Measurements from ENCODE around the gene FKBP1C. TPM values are rescaled to one million over a fixed set of nuclear protein-coding genes. Genes with fewer than 3 reads are reported as not detected.

The FKBP1C gene
- polyA plus RNA-seq, 1 donor (not counting 4 experiments of a cell fraction or from before 2014, with no cell fraction given) = 4.6 TPM

GRCh38 chr6:63176181-63176580 lies 35.1 kb upstream of the FKBP1C start:
- Histone ChIP-seq H3K27ac (ENCODE audit: control insufficient read depth, insufficient read depth, low read length) (no peak overlapping the region), H3K4me1 (ENCODE audit: control insufficient read depth, extremely low read depth, insufficient read depth, low read length) (no peaks in the 10 kb centered on the region), H3K36me3 (ENCODE audit: control insufficient read depth in 2 of 2, extremely low read depth in 1 of 2, insufficient read depth in 2 of 2, low read length in 2 of 2) (no peaks in the 10 kb centered on the region), H3K9ac (ENCODE audit: control insufficient read depth, extremely low read depth, insufficient read depth, low read length) (no peak overlapping the region), H3K27me3 (ENCODE audit: control insufficient read depth, extremely low read depth, insufficient read depth, low read length) (no peaks in the 10 kb centered on the region), H3K9me1 (ENCODE audit: control insufficient read depth, extremely low read depth, insufficient read depth, low read length) (no peaks in the 10 kb centered on the region), H3K9me3 (ENCODE audit: control insufficient read depth, low read depth, low read length) (no peaks in the 10 kb centered on the region), H3K79me2 (ENCODE audit: control insufficient read depth, insufficient read depth, low read length) (no peaks in the 10 kb centered on the region), H3K4me3 (ENCODE audit: control insufficient read depth in 2 of 3, extremely low read depth in 1 of 3, insufficient read depth in 2 of 3, low read depth in 1 of 3, low read length in 3 of 3) (no peak overlapping the region), H4K20me1 (ENCODE audit: control insufficient read depth, extremely low read depth, insufficient read depth, low read length) (no peaks in the 10 kb centered on the region), H2AFZ (ENCODE audit: control insufficient read depth, low read length) (no peak overlapping the region), H3K4me2 (ENCODE audit: control insufficient read depth, extremely low read depth, insufficient read depth, low read depth, low read length) (no peak overlapping the region)
- TF ChIP-seq EZH2 (IDR thresholded peaks at IDR 0.05; ENCODE audit: low read length) (no peak), CTCF (optimal IDR thresholded peaks at IDR 0.05 in 1 of 3, IDR thresholded peaks at IDR 0.05 in 1 of 3, conservative IDR thresholded peaks at IDR 0.05 in 1 of 3; ENCODE audit: extremely low read depth in 1 of 3, insufficient read depth in 2 of 3, low read length in 3 of 3) (no peak)
- dilution Hi-C loops (cut with MboI; ENCODE audit: extremely low pct_ligation_motif_present, low sequenced_read_pairs) = no loop called here
- DNase-seq (ENCODE audit: low read depth, low spot score) = no peak
- FAIRE-seq = no peak

GRCh38 chr6:63180367-63180766 lies 30.9 kb upstream of the FKBP1C start:
- no peaks in the 10 kb centered on the region for H3K9me3 ChIP-seq (ENCODE audit: control insufficient read depth, low read depth, low read length)
- dilution Hi-C loops (cut with MboI; ENCODE audit: extremely low pct_ligation_motif_present, low sequenced_read_pairs) = no loop called here
- no peaks in the 10 kb centered on the region for H4K20me1 ChIP-seq (ENCODE audit: control insufficient read depth, extremely low read depth, insufficient read depth, low read length)
- TF ChIP-seq CTCF (optimal IDR thresholded peaks at IDR 0.05 in 1 of 3, IDR thresholded peaks at IDR 0.05 in 1 of 3, conservative IDR thresholded peaks at IDR 0.05 in 1 of 3; ENCODE audit: extremely low read depth in 1 of 3, insufficient read depth in 2 of 3, low read length in 3 of 3) (no peak), EZH2 (IDR thresholded peaks at IDR 0.05; ENCODE audit: low read length) (no peak)
- H3K79me2 ChIP-seq (ENCODE audit: control insufficient read depth, insufficient read depth, low read length) = no peaks in the 10 kb centered on the region
- H3K27me3 ChIP-seq (ENCODE audit: control insufficient read depth, extremely low read depth, insufficient read depth, low read length) = no peaks in the 10 kb centered on the region
- no peak for DNase-seq (ENCODE audit: low read depth, low spot score)
- H3K4me3 ChIP-seq (ENCODE audit: control insufficient read depth in 2 of 3, extremely low read depth in 1 of 3, insufficient read depth in 2 of 3, low read depth in 1 of 3, low read length in 3 of 3) = no peak overlapping the region
- no peak overlapping the region for H2AFZ ChIP-seq (ENCODE audit: control insufficient read depth, low read length)
- no peak overlapping the region for H3K9ac ChIP-seq (ENCODE audit: control insufficient read depth, extremely low read depth, insufficient read depth, low read length)
- H3K27ac ChIP-seq (ENCODE audit: control insufficient read depth, insufficient read depth, low read length) = no peak overlapping the region
- H3K36me3 ChIP-seq (ENCODE audit: control insufficient read depth in 2 of 2, extremely low read depth in 1 of 2, insufficient read depth in 2 of 2, low read length in 2 of 2) = no peaks in the 10 kb centered on the region
- FAIRE-seq = no peak
- no peaks in the 10 kb centered on the region for H3K4me1 ChIP-seq (ENCODE audit: control insufficient read depth, extremely low read depth, insufficient read depth, low read length)
- no peak overlapping the region for H3K4me2 ChIP-seq (ENCODE audit: control insufficient read depth, extremely low read depth, insufficient read depth, low read depth, low read length)
- no peaks in the 10 kb centered on the region for H3K9me1 ChIP-seq (ENCODE audit: control insufficient read depth, extremely low read depth, insufficient read depth, low read length)

All from keratinocyte (primary cell).